GM10847 (cell line): ENCODE results near the gene CASP12.

Source experiments
- POLR2A ChIP-seq: IDR thresholded peaks from 2 replicates; pipeline ENCODE4 v1.6.1; 2011; ENCODE audit not compliant: insufficient read length; ENCODE audit errors: extremely low read depth

Gene CASP12

DNA sequence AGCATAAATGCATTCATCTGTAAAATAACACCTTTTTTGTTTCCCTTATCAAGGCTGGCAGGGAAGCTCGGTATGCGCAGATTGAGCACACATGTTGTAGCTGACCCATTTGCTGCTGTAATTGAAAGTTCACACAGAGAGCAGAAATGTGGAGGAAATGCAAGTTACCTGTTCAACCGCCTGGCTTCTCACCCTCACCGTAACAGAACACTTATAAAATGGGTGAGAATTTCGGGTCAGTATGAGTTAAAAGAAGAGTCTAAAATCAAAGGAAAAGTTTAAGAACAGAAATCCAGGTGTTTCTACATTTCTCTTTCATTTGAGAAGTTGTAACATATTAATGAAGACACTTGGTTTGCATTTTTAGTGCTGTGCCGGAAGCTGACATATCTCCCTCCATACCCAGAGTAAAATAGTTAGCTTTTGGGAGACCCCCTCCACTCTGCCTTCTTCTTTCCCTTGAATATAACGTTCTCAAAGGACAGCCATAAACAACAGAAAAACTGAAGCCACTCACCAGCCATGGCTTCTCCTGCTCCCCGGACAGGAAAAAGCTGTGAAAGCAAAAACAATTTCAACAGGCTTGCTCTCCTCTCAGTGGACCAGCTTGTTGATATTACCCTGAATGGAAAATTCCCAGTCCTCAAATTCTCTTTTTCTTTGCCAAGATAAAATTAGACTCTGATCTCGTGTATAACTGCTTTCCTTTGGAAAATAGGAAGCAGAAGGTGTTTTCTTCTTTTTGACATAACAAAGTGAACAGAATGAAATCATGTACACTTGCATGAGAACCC, at the start of gene CASP12:
TSS of gene CASP12 (minus strand) at position 570 of the 794 bp plus-strand sequence.
- no peak for TF ChIP-seq POLR2A

DNA sequence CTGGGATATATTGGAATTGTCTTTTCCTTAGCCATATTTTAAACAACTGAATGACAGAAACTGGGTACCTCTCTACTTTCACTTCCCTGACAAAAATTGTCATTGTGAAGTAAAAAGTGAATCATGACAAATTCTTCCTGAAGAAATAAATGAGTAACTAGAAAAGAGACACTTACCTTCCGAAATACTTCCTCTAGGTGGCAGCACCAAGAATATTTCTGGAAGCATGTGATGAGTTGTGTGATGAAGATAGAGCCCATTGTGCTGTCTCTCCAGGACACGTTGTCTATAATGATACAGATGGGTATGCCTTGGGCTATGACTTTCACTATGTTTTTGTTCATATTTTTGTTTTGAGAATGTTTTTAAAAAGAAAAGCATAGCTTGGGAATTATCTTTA, 48.6 kb upstream of the CASP12 start:
- TF ChIP-seq POLR2A = no peak

DNA sequence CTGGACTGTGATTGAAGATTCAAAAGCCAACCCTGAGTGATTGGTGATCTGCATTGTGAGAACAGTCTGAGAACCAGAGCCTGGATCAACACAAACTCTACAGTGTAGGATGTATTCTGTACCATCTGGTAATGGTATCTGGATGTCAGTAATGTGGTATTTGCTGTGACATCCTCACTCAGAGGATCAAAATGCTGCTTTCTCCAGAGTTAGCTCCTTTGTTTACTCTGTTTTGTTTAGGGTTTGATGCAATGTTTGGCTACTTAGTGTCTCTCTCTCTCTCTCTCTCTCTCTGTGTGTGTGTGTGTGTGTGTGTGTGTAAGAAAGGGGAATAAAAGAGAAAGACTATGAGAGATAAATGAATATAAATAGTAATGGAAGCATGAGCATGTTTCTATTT, 45.8 kb upstream of the CASP12 start:
- TF ChIP-seq POLR2A = no peak

GRCh38 chr11:104943561-104943960, 45.3 kb upstream of the CASP12 start:
- no peak for TF ChIP-seq POLR2A

DNA sequence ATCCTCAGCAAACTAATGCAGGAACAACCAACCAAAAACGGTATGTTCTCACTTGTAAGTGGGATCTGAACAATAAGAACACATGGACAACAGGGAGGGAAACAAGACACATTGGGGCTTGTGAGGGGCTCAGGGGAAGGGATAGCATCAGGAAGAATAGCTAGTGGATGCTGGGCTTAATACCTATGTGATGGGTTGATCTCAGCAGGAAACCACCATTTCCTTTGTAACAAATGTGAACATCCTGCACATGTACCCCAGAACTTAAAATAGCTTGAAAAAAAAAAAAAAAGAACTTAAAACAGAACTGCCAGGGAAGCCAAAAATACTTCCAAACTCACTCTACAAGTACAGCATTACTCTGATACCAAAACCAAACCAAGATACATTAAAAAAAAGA, 36.3 kb upstream of the CASP12 start:
- TF ChIP-seq POLR2A = no peak

- no peak for TF ChIP-seq POLR2A
Observed at GRCh38 chr11:104928811-104929210, 30.6 kb upstream of the CASP12 start.

DNA sequence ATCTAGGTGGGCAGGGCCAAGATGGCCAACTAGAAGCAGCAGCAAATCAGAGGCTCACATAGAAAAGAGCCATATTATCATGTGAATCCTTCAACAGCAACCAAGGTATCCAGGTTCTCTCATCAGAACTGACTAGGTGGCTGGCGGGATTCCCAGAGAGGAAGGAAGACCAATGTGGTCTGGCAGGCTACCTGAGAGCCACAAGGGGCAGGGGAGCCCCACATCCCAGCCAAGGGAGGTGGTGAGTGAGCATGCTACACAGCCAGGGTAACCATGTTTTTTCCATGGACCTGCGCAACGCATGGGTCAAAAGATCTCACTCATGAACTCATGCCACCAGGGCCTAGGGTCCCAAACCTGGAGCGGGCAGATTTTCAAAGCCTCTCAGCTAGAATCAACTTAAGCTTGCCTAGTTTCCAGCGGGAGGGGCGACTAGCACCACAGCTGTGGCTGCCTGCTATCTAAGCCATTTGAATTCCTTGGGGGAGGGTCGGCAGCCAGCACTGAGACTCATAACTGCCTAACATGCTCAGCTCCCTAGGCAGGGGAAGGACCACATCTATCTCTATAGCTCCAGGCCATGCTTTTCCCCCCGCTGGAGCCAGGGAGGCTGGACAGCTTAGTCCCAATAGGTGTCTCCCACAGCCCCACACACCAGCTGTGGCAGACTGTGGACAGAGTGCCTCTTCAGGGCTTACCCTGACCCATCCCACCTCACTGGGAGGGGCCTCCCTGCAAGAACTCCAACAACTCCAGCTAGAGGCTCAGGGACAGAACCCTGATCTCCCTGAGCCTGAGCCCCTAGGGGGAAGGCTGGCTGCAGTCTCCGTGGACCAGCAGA, 28.7 kb upstream of the CASP12 start:
- no peak for TF ChIP-seq POLR2A

- no peak for TF ChIP-seq POLR2A
Observed at GRCh38 chr11:104925850-104926249, 27.6 kb upstream of the CASP12 start.

GRCh38 chr11:104918113-104918824, 20.0 kb upstream of the CASP12 start:
- TF ChIP-seq POLR2A = no peak

DNA sequence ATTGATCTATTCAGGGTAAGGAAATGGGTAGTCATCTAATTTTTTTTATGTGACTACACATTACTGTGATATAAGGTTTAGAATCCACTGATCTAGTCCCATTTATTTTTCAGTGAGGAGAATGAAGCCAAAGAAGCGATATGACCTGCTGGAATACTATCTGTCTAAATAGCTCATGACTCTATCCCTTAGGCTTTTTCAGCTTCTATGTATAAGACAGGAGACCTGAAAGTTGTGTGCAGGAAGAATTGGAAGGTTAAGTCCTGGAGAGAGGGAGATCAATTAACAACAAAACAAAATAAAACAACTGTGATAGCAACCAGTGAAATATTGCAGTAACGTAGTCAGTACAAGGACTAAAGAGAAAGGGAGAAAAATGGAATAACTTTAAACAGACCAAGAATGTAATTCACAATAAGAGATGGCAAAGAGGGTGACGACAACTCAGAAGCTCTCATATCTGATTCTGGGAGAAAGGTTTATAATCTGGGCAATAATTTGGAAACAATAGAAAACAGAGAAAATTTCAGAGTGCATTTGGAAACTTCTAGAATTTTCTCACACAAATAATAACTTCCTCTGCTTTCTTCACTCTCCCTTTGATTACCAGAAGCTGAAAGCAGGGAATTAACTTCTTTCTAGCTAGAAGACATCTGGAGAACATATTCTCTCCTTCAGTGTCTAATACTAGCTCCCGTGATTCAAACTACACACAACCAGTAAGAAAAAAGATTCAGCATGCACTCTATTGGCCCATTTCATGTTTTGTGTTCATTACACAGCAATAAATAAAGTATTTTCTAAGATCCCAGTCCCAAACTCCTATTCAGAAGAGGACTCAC, 19.2 kb upstream of the CASP12 start:
- no peak for TF ChIP-seq POLR2A

GRCh38 chr11:104916442-104916841, 18.2 kb upstream of the CASP12 start:
- TF ChIP-seq POLR2A = no peak

GRCh38 chr11:104912102-104912501, 13.8 kb upstream of the CASP12 start:
- no peak for TF ChIP-seq POLR2A

DNA sequence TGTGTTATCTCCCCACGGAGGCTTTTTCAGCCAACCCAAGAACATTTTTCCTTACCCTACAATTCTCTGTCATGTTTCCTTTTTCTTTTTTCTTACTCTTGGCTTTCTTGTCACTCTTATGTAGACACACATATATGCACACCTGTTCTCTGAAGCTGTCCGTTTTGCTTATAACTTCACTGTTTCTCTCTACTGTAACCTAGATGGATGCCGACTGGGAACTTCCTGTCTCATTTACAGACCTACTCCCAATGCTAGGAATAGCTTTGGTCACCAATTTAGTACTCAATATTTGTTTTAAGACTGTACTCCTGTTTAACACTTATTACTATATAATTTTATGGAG, 9.9 kb upstream of the CASP12 start:
- no peak for TF ChIP-seq POLR2A

GRCh38 chr11:104907521-104908185, 9.4 kb upstream of the CASP12 start:
- no peak for TF ChIP-seq POLR2A
